ENCODE results near the gene SEMA5A. TPM values are rescaled to one million over a fixed set of nuclear protein-coding genes. Genes with fewer than 3 reads are reported as not detected.

Gene SEMA5A
- total RNA-seq, 6 experiments from 2014 or later, result 3.1 to 12.6 (median 5.7) TPM

DNA sequence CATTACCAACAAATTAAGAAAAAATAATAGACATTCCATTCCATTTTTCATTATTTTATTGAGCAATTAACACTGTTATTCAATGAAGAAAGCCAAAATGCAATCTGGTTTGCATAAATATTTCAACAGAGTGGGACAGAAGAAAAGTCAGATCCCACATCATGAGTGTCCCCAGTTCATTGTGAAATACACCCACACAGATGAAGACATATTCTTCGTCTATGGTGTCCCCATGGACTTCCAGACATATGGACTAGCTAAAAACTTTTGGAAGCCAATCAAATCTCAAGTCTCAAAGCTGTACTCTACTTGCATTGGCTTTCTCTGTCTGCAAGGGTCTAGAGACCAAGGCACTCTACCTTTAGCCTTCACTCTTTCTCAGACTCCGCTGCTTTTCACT is 194.3 kb downstream of the SEMA5A start:
- intact Hi-C loops (cut with DNase I), result loop anchor here in 1 of 2 donors (10.0 kb wide), 1 partner anchor 143 kb away; no protein-coding TSS in a partner anchor
- DNase-seq (no peak), ATAC-seq (no peak)
- Histone ChIP-seq H3K4me1 (peaks cover 0 to 19% (median 0%) of the 10 kb centered on the region in 4 donors), H3K4me3 (no peak overlapping the region), H3K27ac (no peak overlapping the region), H3K9me3 (no peaks in the 10 kb centered on the region), H3K27me3 (no peaks in the 10 kb centered on the region), H3K36me3 (peaks cover 0 to 4% (median 0%) of the 10 kb centered on the region in 4 donors)
- no peak for TF ChIP-seq POLR2A (IDR thresholded peaks at IDR 0.05)
- TF ChIP-seq CTCF (IDR thresholded peaks at IDR 0.05), result no peak
- WGBS (ENCODE audit: insufficient coverage, low coverage, low lambda C conversion rate, missing lambda C conversion rate), result 59% methylated on average over 2 of the region's 2 CpGs

DNA sequence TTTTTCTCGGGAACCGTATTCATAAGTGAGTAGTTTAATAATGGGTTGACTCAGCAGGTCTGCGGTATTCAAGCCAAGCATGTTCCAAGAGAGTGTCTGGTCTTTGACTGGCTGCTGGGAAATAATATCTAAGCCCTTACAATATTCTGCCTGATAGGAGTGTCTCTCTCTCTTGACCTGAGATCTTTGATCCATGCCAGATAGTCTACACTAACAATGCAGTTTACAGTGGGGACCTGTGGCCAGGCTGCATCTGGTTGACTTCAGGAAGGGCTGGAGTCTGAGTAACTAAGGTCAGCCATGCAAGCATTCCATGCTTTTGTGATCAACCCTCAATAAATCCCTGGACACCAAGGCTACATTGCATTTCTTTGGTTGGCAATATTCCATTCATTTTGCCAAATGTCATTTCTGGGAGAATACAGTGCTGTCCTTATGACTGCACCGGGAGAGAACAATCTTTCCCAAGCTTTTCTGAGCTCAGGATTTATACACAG is 195.5 kb downstream of the SEMA5A start:
- intact Hi-C loops (cut with DNase I), result loop anchor here in 1 of 2 donors (10.0 kb wide), 1 partner anchor 144 kb away; no protein-coding TSS in a partner anchor
- peaks cover 0 to 4% (median 0%) of the 10 kb centered on the region in 4 donors for H3K36me3 ChIP-seq
- DNase-seq (no peak), ATAC-seq (no peak)
- peaks cover 0 to 19% (median 0%) of the 10 kb centered on the region in 4 donors for H3K4me1 ChIP-seq
- no peak overlapping the region for H3K27ac ChIP-seq
- no peak overlapping the region for H3K4me3 ChIP-seq
- 65% methylated on average over 4 of the region's 4 CpGs for WGBS (ENCODE audit: insufficient coverage, low coverage, low lambda C conversion rate, missing lambda C conversion rate)
- no peaks in the 10 kb centered on the region for H3K27me3 ChIP-seq
- no peaks in the 10 kb centered on the region for H3K9me3 ChIP-seq
- TF ChIP-seq POLR2A (IDR thresholded peaks at IDR 0.05), result no peak
- TF ChIP-seq CTCF (IDR thresholded peaks at IDR 0.05), result no peak

DNA sequence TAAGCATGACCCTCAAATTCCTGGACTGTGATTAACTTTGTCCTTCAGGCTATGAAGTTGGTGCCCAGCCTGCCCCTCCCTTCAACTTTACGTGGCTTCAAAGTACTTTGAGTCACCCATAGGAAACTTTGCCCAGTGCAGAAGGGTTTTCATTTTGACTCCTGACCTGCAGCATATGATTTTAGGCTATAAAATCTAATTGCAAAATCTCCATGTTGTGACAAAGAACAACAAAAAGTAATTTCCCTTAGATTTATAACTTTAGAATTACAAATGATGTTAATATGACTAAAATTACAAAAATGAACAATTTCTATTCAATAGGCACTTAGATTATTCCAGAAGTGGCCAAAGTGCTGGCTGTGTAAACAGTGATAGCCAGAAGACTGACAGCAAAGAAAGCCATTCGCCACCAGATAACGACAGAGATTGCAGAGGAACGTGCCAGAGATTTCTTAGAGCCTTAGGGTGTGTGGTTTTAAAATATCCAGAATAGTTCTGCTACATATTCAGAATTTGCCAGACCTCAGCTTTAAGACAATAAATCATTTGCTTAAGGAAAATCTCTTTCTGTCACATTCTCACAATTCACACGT is 197.4 kb downstream of the SEMA5A start:
- H3K27ac ChIP-seq, result no peak overlapping the region
- peak in 3 of 4 donors; percentile 30 to 80 (median 40) for ATAC-seq
- TF ChIP-seq POLR2A (IDR thresholded peaks at IDR 0.05) (no peak), CTCF (IDR thresholded peaks at IDR 0.05) (no peak)
- intact Hi-C loops (cut with DNase I), result no loop called here
- no peak for DNase-seq
- H3K4me3 ChIP-seq, result no peak overlapping the region
- no peaks in the 10 kb centered on the region for H3K9me3 ChIP-seq
- 24% methylated on average over 5 of the region's 5 CpGs for WGBS (ENCODE audit: insufficient coverage, low coverage, low lambda C conversion rate, missing lambda C conversion rate)
- peaks cover 0 to 7% (median 0%) of the 10 kb centered on the region in 4 donors for H3K4me1 ChIP-seq
- peaks cover 0 to 4% (median 0%) of the 10 kb centered on the region in 4 donors for H3K36me3 ChIP-seq
- no peaks in the 10 kb centered on the region for H3K27me3 ChIP-seq

DNA sequence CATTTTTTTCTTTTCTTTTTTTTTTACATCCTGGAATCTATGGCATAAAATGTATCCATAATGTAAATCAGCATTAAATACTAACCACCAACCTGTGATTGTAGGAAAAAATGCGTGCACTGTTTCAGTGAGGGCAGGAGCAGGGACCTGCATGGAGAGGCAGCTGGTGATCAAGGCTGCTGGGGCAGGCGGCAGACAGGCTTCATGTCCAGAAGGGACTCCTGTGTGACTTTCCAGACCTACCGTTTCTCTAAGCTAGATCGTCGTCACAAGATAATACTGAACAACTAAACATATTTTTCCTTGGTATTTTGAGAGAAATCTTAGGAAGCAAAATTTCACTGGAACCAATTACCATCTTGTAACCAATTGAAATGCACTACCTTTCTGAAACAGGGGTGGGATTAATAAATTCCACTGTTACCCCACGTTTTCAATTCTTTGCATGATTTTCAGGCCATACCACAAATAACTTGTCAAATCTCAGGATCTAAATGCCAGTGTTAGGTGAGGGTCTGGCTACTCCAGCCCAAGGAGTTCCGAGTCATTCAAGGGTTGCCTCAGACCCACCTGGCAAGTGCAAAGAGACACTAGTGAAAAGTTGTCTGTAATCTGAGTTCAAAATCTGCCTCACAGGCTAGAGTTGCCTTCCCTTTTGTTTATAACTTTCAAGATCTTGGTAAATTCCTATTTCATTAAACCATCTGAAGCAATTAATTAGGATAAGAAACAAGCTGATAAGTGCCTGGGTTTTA is 198.2 kb downstream of the SEMA5A start:
- ATAC-seq, result no peak
- Histone ChIP-seq H3K4me1 (peaks cover 0 to 7% (median 0%) of the 10 kb centered on the region in 4 donors), H3K27me3 (no peaks in the 10 kb centered on the region), H3K9me3 (no peaks in the 10 kb centered on the region), H3K4me3 (no peak overlapping the region), H3K36me3 (peaks cover 0 to 4% (median 0%) of the 10 kb centered on the region in 4 donors), H3K27ac (no peak overlapping the region)
- TF ChIP-seq POLR2A (IDR thresholded peaks at IDR 0.05), result no peak
- no peak for TF ChIP-seq CTCF (IDR thresholded peaks at IDR 0.05)
- intact Hi-C loops (cut with DNase I), result no loop called here
- WGBS (ENCODE audit: insufficient coverage, low coverage, low lambda C conversion rate, missing lambda C conversion rate), result 72% methylated on average over 7 of the region's 7 CpGs
- no peak for DNase-seq
